ENCODE results near the gene BCAN. TPM values are rescaled to one million over a fixed set of nuclear protein-coding genes. Genes with fewer than 3 reads are reported as not detected.

Gene BCAN, protein sequence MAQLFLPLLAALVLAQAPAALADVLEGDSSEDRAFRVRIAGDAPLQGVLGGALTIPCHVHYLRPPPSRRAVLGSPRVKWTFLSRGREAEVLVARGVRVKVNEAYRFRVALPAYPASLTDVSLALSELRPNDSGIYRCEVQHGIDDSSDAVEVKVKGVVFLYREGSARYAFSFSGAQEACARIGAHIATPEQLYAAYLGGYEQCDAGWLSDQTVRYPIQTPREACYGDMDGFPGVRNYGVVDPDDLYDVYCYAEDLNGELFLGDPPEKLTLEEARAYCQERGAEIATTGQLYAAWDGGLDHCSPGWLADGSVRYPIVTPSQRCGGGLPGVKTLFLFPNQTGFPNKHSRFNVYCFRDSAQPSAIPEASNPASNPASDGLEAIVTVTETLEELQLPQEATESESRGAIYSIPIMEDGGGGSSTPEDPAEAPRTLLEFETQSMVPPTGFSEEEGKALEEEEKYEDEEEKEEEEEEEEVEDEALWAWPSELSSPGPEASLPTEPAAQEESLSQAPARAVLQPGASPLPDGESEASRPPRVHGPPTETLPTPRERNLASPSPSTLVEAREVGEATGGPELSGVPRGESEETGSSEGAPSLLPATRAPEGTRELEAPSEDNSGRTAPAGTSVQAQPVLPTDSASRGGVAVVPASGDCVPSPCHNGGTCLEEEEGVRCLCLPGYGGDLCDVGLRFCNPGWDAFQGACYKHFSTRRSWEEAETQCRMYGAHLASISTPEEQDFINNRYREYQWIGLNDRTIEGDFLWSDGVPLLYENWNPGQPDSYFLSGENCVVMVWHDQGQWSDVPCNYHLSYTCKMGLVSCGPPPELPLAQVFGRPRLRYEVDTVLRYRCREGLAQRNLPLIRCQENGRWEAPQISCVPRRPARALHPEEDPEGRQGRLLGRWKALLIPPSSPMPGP
- total RNA-seq, result not detected

DNA sequence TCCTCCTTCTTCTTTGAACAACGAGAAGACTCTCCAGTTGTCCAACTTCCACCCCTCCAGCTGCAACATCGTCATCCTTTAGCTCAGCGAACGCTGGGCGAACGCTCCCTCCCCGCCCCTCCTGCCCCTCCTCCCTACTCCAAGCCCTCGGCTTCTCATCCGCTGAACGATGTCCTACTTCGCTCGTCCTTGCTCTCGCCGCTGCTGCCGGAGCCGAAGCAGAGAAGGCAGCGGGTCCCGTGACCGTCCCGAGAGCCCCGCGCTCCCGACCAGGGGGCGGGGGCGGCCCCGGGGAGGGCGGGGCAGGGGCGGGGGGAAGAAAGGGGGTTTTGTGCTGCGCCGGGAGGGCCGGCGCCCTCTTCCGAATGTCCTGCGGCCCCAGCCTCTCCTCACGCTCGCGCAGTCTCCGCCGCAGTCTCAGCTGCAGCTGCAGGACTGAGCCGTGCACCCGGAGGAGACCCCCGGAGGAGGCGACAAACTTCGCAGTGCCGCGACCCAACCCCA is at the start of gene BCAN:
BCAN (plus strand) TSS at position 357 of the 504 bp plus-strand sequence. CDS start 3,938 bp downstream, outside the sequence.
- no peak within 1 kb of the TSS for H3K27ac Mint-ChIP-seq
- H3K4me3 Mint-ChIP-seq, result peak within 1 kb of the TSS; percentile 63
- peaks cover 4% of the 10 kb centered on the region for H3K36me3 Mint-ChIP-seq (ENCODE audit: low read depth)
- H3K4me1 Mint-ChIP-seq, result peaks cover 11% of the 10 kb centered on the region
- H3K9me3 Mint-ChIP-seq, result no peaks in the 10 kb centered on the region
- H3K27me3 Mint-ChIP-seq, result peaks cover 69% of the 10 kb centered on the region
- peak; percentile 30 for ATAC-seq (replicated peaks)

DNA sequence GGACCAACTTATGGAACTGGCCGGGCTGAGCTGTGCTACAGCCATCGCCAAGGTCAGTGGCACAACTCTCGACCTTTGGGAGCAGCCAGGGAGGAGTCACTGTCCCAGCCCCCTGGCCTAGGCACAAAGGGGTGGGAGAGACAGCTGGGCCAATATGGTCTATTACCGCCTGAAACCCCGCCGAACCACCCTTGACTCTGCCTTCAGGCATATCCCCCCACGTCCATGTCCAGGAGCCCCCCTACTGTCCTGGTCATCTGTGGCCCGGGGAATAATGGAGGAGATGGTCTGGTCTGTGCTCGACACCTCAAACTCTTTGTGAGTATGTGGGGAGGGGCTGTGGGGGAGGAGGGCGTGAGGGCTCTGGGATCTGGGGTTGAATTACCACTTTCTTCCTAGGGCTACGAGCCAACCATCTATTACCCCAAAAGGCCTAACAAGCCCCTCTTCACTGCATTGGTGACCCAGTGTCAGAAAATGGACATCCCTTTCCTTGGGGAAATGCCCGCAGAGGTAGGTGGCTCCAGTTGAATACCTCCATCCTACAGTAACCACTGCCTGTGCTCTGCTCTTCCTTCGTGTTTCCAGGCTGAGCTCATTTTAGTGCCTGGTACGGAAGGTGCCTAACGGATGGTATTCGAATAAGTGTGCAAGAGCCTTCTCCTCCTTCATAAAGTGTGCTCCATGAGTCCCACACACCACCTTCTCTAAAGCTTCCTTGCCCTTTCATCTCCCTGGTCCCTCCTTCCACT is 49.6 kb upstream of the BCAN start:
- Mint-ChIP-seq H3K27me3 (no peaks in the 10 kb centered on the region), H3K4me1 (peaks cover 7% of the 10 kb centered on the region), H3K36me3 (ENCODE audit: low read depth) (peaks cover 45% of the 10 kb centered on the region), H3K9me3 (no peaks in the 10 kb centered on the region), H3K4me3 (peak overlapping the region; percentile 83), H3K27ac (peak overlapping the region; percentile 87)
- ATAC-seq (replicated peaks), result no peak

DNA sequence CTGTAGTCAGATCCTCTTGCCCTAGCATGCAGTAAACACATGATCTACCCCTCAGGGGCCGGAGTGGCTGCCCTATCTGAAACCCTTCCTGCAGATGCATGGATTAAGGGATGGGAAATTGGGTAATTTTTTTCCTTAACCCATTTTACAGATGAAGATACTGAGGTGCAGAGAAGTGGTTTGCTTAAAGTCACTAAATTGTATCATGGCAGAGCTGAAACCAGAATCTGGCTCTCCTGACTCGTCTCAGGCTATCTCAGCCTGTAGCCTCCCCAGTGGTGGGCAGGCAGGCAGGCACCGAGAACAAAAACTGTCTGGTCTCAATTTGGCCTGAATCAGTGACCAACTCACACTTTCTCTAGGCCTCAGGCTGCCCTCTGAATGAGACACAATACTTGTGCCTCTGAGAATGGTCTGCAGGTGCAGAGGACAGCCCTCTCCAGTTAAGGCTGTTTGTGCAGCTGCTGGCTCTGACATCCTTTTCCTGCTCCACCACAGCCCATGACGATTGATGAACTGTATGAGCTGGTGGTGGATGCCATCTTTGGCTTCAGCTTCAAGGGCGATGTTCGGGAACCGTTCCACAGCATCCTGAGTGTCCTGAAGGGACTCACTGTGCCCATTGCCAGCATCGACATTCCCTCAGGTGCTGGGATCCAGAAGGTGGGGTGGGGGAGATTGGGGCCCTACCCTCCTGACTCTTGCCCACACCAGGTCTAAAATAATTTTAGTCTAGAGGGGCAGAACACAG is 48.8 kb upstream of the BCAN start:
- H3K36me3 Mint-ChIP-seq (ENCODE audit: low read depth), result peaks cover 52% of the 10 kb centered on the region
- peaks cover 7% of the 10 kb centered on the region for H3K4me1 Mint-ChIP-seq
- no peak for ATAC-seq (replicated peaks)
- no peaks in the 10 kb centered on the region for H3K9me3 Mint-ChIP-seq
- peak overlapping the region; percentile 83 for H3K4me3 Mint-ChIP-seq
- H3K27ac Mint-ChIP-seq, result peak overlapping the region; percentile 87
- no peaks in the 10 kb centered on the region for H3K27me3 Mint-ChIP-seq

DNA sequence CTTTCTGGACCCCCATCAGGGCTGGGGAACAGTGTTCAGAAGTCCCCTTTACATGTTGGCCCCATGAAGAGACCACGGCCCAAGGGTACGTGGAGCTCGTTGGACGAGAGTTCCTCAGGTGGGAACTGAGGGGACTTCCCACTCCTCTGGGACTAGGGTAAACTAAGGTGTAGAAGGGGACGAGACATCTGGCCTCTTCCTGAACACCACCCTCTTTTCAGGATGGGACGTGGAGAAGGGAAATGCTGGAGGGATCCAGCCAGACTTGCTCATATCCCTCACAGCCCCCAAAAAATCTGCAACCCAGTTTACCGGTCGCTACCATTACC is 48.3 kb upstream of the BCAN start:
- H3K4me3 Mint-ChIP-seq, result no peak overlapping the region
- H3K27me3 Mint-ChIP-seq, result no peaks in the 10 kb centered on the region
- H3K27ac Mint-ChIP-seq, result no peak overlapping the region
- H3K4me1 Mint-ChIP-seq, result peaks cover 8% of the 10 kb centered on the region
- no peak for ATAC-seq (replicated peaks)
- peaks cover 58% of the 10 kb centered on the region for H3K36me3 Mint-ChIP-seq (ENCODE audit: low read depth)
- no peaks in the 10 kb centered on the region for H3K9me3 Mint-ChIP-seq

DNA sequence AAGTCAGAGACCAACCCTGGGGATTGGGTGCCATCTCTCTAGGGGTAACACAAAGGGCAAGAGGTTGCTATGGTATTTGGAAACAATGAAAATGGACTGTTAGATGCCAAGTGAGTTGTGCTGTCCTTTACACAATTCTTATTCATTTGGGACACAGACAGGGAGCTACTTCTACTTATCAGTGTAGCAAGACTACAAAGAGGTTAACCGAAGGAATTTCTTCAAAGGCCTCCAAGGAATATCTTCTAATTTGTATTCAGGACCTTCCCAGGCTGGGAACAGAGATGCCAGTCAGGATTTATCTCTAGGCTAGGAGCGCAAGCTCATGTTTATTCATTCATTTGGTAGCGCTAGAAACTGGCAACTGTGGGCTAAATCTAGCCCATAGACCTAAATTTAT is 47.7 kb upstream of the BCAN start:
- Mint-ChIP-seq H3K36me3 (ENCODE audit: low read depth) (peaks cover 64% of the 10 kb centered on the region), H3K27ac (peak overlapping the region; percentile 45), H3K9me3 (no peaks in the 10 kb centered on the region), H3K4me3 (no peak overlapping the region), H3K27me3 (no peaks in the 10 kb centered on the region), H3K4me1 (peaks cover 11% of the 10 kb centered on the region)
- no peak for ATAC-seq (replicated peaks)

DNA sequence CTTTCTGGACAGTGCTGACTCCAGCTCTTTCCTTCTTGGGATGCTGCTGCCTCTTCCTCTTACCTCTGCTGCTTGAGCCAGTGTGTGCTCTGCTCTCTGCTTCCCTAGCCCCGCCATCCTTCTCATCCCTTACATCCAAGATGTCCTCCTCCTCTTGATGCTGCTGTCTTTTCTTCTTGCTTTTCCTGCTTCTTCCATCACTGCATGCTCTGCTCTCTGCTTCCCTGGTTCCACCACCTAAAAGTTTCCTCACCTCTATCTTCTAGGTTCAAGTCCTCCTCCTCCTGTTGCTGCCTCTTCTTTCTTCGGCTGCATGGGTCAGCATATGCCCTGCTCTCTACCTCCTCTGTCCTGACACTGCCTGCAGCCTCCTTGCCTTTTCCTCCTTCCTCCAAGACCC is 46.9 kb upstream of the BCAN start:
- Mint-ChIP-seq H3K4me1 (peaks cover 11% of the 10 kb centered on the region), H3K4me3 (no peak overlapping the region), H3K36me3 (ENCODE audit: low read depth) (peaks cover 72% of the 10 kb centered on the region), H3K27ac (peak overlapping the region; percentile 15), H3K27me3 (no peaks in the 10 kb centered on the region), H3K9me3 (no peaks in the 10 kb centered on the region)
- no peak for ATAC-seq (replicated peaks)

DNA sequence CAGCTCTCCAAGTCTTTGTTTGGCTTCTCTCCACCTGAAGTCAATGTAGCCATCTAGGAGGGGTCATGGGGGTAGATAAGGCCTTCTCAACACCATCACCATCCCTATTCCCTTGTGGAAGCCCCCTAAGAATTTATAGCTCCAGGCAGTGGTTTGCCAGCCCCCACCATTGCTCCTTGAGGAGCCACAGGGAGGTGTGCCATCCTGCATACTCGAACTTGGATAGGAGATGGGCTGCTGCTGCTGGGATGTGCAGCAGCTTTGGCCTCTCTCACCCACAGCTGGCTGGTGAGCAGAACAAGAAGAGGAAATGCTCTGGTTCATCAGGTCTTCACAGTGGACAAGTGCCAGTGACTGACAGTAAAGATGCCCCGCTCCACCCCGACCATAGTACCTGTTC is 45.5 kb upstream of the BCAN start:
- no peaks in the 10 kb centered on the region for H3K27me3 Mint-ChIP-seq
- H3K27ac Mint-ChIP-seq, result peak overlapping the region; percentile 41
- ATAC-seq (replicated peaks), result no peak
- peaks cover 11% of the 10 kb centered on the region for H3K4me1 Mint-ChIP-seq
- no peaks in the 10 kb centered on the region for H3K9me3 Mint-ChIP-seq
- no peak overlapping the region for H3K4me3 Mint-ChIP-seq
- peaks cover 86% of the 10 kb centered on the region for H3K36me3 Mint-ChIP-seq (ENCODE audit: low read depth)

DNA sequence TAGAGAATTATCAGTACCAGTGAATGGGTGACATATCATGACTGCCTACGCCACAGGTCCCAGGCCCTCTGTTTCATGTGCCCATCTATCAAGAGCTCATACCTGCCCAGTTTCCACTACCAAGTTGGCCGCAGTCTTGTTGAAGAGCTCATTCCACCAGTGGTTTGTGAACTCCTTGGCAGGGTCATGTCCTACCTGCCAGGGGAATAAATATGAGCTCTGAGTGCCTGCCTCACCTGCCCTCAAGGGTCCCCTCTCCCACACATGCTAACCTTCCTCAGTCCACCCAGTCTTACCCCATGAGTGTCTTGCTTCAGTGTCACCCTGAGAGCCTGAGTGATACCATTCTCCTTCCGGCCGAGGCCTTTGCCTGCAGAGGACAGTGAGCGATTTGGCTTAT is 43.8 kb upstream of the BCAN start:
- peaks cover 15% of the 10 kb centered on the region for H3K4me1 Mint-ChIP-seq
- no peak for ATAC-seq (replicated peaks)
- H3K27me3 Mint-ChIP-seq, result no peaks in the 10 kb centered on the region
- H3K36me3 Mint-ChIP-seq (ENCODE audit: low read depth), result peaks cover 80% of the 10 kb centered on the region
- H3K27ac Mint-ChIP-seq, result peak overlapping the region; percentile 45
- no peaks in the 10 kb centered on the region for H3K9me3 Mint-ChIP-seq
- no peak overlapping the region for H3K4me3 Mint-ChIP-seq

DNA sequence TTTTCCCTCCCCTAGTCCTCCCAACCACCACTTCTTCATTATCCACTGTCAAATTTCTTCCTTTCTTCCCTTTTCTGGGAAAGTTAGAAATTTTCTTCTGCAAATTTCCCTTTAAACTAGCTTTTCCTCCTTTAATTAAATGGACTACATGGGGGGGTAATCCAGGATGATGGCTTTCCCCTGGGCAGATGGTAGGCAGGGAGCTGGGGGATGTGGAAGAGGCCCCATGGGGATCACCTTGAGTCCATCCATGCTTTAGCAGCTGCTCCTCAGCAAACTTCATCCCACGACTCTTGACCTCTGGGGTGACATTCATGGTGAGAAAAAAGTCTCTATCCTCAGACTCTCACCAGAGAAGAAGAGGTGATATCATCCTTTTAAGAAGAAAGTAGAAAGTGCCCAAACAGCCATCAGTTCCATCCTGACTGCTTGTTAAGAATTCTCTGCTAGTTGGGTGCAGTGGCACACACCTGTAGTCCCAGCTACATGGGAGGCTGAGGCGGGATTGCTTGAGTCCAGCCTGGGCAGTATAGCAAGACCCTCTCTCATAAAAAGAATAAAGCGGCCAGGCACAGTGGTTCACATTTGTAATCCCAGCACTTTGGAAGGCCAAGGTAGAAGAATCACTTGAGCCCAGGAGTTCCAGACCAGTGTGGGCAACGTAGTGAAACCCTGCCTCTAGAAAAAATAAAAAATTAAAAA is 43.0 kb upstream of the BCAN start:
- no peaks in the 10 kb centered on the region for H3K27me3 Mint-ChIP-seq
- H3K36me3 Mint-ChIP-seq (ENCODE audit: low read depth), result peaks cover 77% of the 10 kb centered on the region
- H3K4me3 Mint-ChIP-seq, result no peak overlapping the region
- no peaks in the 10 kb centered on the region for H3K9me3 Mint-ChIP-seq
- H3K27ac Mint-ChIP-seq, result peak overlapping the region; percentile 45
- H3K4me1 Mint-ChIP-seq, result peaks cover 15% of the 10 kb centered on the region
- no peak for ATAC-seq (replicated peaks)

DNA sequence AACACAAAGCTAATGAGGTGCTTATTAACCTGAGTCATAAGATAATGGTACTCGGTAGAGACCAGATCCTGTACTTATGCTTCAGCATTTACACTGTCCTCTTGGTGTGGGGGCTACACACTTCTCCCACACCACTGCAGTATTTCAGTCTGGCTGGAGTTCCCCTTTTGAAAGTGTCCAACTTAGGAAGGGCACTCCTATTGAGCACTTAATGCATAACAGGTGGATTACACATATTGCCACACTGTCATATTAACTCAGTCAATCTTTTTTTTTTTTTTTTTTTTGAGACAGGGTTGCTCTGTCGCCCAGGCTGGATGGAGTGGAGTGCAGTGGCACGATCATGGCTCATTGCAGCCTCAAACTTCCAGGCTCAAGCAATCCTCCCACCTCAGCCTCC is 42.1 kb upstream of the BCAN start:
- Mint-ChIP-seq H3K27me3 (no peaks in the 10 kb centered on the region), H3K4me1 (peaks cover 15% of the 10 kb centered on the region), H3K27ac (peak overlapping the region; percentile 90), H3K36me3 (ENCODE audit: low read depth) (peaks cover 68% of the 10 kb centered on the region), H3K9me3 (no peaks in the 10 kb centered on the region), H3K4me3 (peak overlapping the region; percentile 88)
- peak; percentile 46 for ATAC-seq (replicated peaks)

DNA sequence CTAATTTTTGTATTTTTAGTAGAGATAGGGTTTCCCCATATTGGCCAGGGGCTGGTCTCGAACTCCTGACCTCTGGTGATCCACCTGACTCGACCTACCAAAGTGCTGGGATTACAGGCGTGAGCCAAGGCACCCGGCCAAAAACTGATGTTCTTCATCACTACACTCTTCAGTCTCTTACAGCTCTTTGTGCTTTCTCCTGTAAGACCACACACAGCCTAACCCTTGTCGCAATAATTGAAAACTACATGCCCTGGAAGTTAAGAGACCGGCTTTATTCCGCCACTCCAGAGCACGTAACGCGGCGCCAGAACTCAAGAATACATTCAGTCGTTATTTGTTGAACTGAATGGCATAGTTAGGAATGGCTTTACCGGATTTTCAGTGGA is 41.2 kb upstream of the BCAN start:
- ATAC-seq (replicated peaks), result peak; percentile 9
- no peaks in the 10 kb centered on the region for H3K9me3 Mint-ChIP-seq
- peaks cover 8% of the 10 kb centered on the region for H3K4me1 Mint-ChIP-seq
- peak overlapping the region; percentile 90 for H3K27ac Mint-ChIP-seq
- peaks cover 59% of the 10 kb centered on the region for H3K36me3 Mint-ChIP-seq (ENCODE audit: low read depth)
- no peaks in the 10 kb centered on the region for H3K27me3 Mint-ChIP-seq
- peak overlapping the region; percentile 88 for H3K4me3 Mint-ChIP-seq

DNA sequence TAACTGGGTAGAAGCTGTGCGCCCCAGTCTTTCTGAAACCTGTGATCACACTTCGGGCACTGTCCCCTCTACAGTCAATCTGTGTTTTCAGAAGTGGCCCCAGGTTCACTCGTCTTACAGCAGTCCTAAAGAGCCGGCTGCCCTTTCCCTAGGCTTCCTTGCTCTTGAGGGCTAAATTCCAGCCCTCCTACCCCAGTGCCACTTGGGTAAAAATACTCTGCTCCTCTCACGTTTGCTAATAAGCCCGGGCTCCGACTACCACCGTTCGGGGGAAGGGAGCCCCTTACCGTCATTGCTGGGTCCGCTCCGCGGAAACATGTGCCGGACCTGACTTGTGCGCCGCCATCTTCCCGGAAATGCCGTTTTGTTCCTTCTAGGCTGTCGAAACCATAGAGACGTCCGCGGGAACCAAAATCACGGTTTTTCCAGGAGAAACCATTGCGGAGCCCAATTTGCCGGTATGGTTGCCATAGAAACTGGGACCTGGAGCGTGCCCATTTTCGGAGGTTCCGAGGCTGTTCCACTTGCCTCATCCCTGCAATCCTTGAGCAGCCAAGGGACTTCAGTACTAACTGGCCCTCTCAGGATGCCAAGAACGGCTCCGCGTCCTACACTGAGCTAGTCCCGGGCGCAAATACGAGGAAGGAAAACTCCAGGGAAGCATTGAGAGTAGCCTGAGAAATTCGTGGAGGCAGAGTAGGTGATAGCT is 40.6 kb upstream of the BCAN start, which contains the start of gene GPATCH4:
GPATCH4 (minus strand) TSS at position 358 of the 709 bp plus-strand sequence.
- peak within 1 kb of the TSS; percentile 90 for H3K27ac Mint-ChIP-seq
- peaks cover 53% of the 10 kb centered on the region for H3K36me3 Mint-ChIP-seq (ENCODE audit: low read depth)
- peaks cover 8% of the 10 kb centered on the region for H3K4me1 Mint-ChIP-seq
- no peaks in the 10 kb centered on the region for H3K27me3 Mint-ChIP-seq
- H3K9me3 Mint-ChIP-seq, result no peaks in the 10 kb centered on the region
- peak; percentile 87 for ATAC-seq (replicated peaks)
- peak within 1 kb of the TSS; percentile 88 for H3K4me3 Mint-ChIP-seq

DNA sequence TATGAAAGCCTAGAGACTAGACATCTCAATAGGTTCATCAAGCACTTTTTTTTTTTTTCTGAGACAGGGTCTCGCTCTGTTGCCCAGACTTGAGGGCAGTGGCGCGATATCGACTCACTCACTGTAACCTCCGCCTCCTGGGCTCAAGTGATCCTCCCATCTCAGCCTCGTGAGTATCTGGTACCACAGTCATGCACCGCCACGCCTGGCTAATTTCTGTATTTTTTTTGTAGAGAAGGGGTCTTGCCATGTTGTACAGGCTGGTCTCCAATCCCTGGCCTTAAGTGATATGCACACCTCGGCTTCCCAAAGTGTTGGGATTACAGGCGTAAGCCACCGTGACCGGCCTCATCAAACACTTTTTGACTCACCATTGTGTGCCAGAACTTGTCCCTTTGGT is 40.0 kb upstream of the BCAN start:
- peak; percentile 2 for ATAC-seq (replicated peaks)
- no peaks in the 10 kb centered on the region for H3K27me3 Mint-ChIP-seq
- peaks cover 47% of the 10 kb centered on the region for H3K36me3 Mint-ChIP-seq (ENCODE audit: low read depth)
- H3K9me3 Mint-ChIP-seq, result no peaks in the 10 kb centered on the region
- peak overlapping the region; percentile 88 for H3K4me3 Mint-ChIP-seq
- peaks cover 8% of the 10 kb centered on the region for H3K4me1 Mint-ChIP-seq
- peak overlapping the region; percentile 90 for H3K27ac Mint-ChIP-seq
